OCI-LY1 (cell line): ENCODE results near the gene PRKG1.
"Not testable (repeated sequence)": the region's sequence is repeated elsewhere in the genome, so short reads cannot be mapped to it uniquely, and the experiment has no call there.

ENCODE experiments used
- CTCF ChIP-seq: fragments of 200-600 bp; sonication (generic), shearing (Covaris generic); IDR thresholded peaks from 2 replicates; pipeline ENCODE4 v1.5.1; 2017; ENCODE audit warnings: mild to moderate bottlenecking, antibody characterized with exemption, low read length, moderate library complexity, mixed read lengths
- EZH2 ChIP-seq: fragments of 200-600 bp; sonication (generic), shearing (Covaris generic); IDR thresholded peaks from 2 replicates; pipeline ENCODE4 v1.8.0; 2017; ENCODE audit warnings: borderline replicate concordance, mixed run types, mild to moderate bottlenecking, antibody characterized with exemption, low read length, moderate library complexity, mixed read lengths

GRCh38 chr10:51267980-51268570, 193.8 kb downstream of the PRKG1 start:
- not testable (repeated sequence) for TF ChIP-seq CTCF, EZH2
